Measurements from ENCODE around the gene SEMA5B.

SEMA5B gene

DNA sequence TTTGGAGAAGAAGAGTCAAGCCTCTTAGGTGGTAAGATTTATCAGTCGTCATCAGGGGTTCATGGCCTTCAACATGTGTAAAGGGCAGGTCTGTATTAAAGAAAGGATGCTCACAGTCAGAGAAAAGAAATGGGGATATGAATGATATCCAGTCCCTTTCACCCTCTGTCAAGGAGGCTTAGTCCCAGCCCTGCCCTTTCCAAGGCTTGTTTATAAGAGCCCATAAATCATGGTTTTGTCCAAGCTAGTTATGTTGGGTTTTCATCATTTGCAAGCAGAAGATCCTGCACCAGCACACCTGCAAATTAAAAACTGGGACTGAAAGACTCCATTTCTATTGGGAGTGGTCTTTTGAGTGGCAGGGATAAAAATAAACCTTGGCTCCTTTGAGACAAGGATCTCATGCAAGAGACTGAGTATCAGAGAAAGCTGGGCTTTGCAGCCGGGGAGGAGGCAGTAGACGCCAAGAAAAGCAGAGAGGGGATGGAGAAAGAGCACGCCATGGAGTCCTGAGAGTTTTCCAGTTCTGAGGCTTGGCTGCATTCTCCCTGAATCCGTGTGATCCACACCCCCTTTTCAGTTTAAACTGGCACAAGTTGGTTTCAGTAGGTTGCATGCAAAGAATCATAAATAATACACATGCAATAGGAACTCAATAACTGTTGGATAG is 26.7 kb upstream of the SEMA5B start:
- DNase-seq, result no peak

DNA sequence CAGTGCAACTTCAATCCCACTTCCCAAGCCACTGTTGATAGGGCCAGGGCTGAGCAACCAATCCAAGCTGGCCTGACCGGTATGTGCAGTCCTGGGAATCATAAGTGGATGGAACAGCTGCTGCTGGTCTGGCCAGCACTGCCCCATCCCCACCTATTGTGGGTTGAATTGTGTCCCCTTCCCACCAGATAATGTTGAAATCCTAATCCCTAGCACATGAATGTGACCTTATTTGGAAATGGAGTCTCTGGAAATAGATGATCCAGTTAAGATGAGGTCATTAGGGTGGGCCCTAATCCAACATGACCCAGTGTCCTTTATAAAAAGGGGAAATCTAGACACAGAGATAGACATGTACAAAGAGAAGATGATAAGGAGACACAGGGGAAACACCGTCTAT is 25.5 kb upstream of the SEMA5B start:
- DNase-seq, result no peak

DNA sequence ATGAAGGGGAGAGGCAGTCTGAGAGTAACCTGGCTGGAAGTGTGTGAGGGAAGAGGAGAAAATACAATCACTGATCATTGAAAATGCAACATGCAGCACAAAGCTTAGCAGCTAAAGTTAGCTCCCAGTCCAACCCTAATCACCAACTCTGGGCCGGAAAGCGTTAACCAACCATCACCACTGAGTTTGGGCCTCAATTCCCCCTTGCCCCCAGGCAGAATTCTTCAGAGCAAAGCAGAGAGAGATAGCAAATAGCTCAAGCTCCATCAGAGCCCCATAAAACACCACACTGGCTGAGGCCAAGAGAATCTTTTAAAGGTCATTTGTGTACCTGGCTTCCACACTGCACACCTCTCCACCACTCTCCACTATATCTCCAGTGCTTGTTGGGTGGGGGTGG is 23.1 kb upstream of the SEMA5B start:
- DNase-seq, result no peak

DNA sequence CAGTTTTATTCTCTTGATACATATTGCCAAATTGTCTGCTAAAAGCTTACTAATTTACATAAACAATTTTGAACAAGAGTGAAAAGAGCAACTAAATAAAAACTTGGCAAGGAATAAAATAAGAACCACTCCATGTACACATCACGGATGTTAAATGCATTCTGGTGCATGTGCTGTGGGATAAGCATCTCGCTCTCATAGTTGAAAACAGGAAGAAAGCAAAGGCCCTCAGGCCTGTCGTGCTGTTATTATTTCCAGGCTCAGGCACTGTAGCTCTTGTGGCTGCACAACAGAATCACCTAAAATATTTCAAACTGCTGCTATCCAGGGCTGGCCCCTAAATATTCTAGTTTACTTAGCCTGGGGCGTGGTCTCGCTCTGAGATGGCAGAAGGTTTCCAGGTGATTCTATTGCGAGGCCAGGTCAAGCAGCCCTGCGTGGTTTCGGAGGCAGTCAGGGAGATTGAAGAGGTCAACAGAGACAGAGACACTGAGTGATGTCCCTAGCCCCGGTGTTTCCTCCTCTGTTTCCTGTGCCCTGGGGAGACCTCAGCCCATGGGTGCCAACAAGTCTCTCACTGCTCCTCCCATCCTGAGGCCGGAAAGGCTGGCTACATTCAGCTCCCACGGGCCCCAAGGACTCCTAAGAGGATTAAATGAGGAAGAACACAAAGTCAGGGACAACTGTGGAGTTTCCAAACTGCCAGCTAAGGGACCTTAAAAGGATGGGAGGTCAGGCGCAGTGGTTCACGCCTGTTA is 21.1 kb upstream of the SEMA5B start:
- DNase-seq, result no peak

DNA sequence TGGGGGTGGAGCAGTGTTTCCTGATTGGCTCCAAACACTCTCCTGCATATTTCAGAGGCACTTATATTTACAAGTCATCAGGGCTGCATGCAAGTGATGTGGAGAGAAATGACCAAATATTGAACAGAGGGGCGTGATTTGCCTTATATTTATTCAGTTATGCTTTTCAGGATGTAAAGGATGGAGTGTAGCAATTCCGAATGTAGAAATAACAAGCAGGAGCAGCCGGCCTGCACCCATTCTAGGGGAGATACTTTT is 19.4 kb upstream of the SEMA5B start:
- no peak for DNase-seq

DNA sequence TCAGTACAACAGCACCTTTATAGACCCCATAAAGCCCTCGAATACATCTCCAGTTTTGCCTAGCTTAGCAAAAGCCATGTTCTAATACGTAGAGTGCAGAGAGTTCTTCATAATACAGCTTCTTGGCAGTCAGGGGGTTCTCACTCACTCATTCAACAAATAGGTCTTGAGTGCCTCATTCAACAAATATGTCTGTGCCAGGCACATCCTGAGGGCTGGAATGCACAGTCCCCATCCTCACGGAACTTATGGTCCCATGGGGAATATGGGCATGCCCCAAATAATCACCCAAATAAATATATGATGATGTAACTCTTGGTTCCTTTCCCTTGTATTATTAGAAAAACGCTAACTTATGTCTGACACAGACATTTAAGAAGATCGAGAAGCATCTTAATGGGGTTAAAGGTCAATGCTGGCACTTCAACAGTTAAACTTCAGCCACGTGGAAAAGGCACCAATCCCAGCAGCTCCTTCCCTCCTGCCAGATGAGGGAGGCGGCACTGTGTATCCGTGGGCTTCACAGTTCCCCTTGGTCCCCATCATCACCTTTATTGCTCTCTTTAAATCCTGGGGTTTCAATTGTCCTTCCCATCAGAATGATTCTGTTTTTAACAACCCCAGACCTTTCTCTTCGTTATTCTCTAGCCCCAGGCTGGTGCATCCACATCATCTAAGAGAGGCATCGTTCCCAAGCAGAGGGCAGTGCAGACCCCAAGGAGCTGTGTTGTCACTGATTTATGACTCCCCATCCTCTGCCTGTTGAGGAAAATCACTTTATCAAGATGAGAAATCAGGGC is 18.9 kb upstream of the SEMA5B start:
- no peak for DNase-seq

DNA sequence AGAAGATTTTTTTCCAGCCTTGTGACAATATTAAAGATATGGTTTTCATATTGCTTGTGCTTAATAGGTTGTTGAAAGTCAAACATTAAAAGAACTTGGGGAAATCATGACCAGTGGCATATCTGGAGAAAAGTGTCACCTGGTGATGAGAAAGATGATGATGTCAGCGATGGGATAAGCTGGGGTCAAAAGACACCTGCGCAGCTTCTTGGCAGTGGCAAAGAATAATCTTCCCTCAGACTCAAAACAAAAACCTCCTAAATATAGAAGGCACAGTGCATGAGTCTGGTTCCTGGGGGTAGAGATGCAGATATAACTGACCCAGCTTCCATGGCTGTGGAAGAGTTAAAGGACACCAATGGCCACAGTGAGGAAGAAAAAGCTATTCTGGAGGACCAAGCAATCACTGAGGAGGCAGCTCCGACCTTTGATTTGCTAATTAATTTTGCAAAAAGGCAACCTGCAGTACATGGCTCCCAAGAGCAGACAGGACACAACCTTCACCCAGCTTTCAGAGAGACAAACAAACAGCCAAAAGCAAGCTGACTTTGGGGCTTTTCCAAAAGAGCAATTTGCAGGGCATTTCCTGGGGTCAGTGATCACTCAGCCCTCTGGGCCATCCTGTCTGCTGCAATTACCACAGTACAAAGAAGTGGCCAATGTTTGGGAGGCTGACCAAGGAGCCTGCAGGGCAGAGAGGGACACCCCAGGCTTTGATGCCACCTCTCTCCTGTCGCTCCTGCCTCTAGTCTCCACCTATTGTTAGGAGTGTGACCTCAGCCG is 17.6 kb upstream of the SEMA5B start:
- no peak for DNase-seq

DNA sequence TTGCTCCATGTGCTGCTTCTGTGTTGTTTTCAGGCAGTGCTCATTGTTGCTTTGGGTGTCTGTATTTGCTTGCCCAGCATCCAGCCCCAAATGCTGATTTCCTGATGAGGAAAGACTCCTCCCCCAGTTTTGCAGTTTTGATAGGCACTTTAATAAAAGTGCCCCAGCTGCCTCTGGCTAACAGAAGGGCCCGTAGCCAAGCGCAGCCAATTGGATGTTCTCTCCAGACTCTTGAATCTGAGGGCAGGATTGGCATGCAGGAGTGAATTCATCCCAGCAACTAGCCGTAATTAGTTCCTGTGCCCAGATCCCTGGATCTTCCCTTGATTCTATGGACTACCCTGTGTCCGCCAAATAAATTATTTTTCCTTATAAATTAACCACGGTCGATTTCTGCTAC is 14.8 kb upstream of the SEMA5B start:
- DNase-seq, result no peak

DNA sequence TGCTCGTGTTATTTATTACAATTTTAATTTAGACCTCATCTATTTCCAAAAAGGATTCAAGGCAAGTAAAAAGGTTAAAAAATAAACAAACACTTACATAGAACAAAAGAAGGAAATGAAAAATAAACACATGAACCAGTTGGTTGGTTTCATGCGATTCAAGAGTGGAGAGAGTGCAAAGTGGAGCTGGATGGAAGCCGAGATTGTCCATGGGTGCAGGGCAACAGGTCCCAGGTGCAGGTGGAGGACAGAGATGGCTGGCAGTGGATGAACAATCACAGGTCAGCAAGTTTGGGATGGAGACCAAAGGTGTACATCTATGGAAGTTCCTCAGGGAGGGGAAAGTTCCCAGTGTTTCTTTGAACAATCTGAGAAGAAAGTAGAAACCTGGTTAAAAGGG is 11.6 kb upstream of the SEMA5B start:
- DNase-seq, result no peak

DNA sequence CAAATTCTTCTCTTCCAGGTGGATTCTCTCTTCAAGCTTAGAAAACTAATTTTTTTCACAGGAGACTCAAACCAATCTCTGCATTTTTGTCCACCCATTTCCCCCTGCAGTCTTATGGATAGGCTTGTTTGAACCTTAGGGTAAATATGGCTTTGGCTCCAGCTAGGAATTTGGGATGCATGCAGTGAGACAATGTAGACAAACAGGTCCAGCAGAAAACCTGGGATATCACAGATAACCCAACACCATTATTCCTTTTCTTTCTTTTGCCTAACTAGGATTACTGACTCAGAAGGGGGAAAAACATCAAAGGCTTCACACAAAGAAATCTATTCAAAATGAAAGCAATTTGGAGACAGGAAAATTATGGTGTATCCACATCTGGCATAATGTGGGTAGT is 11.2 kb upstream of the SEMA5B start:
- DNase-seq, result no peak

DNA sequence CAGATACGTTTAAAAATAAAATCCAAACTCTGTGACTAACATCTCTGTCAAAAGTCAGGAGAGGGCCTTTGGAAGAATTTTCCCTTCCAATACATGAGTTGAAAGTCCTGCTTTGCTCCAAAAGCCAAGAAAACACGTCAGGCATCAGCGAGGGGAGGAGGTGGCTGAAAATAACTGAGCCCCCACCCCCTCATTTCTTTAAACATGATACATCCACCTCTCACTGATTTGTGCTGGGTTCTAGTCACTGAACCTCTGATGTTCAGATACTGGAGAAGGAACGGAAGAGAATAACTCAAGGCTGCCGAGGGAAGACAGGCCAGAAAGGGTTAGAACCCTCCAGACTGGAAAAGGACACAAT is 9.4 kb upstream of the SEMA5B start:
- DNase-seq, result no peak

DNA sequence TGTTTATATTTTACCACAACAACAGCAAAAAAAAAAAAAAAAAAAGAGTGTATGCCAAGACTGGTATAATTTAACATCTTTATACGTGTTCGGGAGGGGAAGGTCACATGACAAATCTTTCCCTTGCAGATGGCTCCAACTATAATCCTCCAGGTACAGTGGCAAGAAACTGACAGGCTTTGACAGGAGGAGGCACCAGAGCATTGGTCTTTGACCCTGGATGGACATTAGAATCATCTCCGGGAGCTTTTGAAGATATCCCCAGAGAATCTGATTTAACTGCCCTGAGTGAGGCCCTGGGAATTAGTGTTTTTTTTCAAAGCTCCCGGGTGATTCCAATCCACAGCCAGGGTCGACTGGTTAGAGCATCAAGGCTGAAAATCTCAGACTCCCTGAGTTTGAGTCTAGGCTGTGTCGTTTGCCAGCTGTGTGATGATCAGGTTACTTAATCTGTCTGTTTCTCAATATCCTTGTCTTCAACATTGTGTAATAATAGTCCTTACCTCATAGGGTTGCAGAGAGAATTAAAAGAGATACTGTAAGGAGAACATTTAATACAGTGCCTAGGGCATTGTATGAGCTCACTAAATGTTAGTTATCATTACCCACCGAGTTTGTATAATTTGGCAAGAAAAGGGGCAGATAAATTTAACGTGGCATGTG is 8.9 kb upstream of the SEMA5B start:
- no peak for DNase-seq

DNA sequence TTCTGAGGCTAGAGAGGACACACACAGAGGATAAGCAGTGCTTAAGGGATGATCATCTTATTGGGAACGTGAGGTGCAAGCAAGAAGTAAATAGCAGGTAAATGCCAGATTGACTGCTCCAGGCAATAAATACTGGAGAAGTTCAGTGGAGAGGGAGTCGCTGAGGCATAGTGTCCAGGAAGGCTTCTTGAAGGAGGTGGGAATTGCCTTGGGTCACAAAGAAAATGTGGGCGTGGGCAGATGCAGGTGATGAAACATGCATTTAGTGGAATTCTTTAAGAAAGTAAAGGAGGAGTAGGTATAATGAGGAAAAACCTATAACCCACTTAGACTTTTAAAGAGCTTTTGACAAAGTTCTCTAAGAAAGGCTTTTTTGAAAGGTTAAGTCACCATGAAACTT is 7.4 kb upstream of the SEMA5B start:
- no peak for DNase-seq

DNA sequence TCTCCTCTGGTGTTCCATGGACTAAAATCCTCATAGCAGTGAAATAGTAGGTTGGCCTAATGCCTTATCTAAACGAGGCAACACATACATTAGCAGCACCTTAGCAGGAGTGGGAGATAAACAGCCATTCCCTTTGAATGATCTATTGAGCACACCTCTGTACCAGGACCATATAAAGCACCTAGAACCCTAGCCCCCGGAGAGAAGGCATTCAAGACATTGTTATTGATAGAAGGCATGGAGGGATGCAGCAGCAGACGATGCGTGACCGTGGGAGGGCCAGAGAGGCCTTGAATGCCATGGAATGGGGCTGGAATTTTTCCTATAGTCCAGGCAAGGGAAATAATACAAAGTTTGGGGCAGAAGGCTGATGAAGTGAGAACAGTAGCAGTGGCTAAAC is 6.6 kb upstream of the SEMA5B start:
- no peak for DNase-seq

DNA sequence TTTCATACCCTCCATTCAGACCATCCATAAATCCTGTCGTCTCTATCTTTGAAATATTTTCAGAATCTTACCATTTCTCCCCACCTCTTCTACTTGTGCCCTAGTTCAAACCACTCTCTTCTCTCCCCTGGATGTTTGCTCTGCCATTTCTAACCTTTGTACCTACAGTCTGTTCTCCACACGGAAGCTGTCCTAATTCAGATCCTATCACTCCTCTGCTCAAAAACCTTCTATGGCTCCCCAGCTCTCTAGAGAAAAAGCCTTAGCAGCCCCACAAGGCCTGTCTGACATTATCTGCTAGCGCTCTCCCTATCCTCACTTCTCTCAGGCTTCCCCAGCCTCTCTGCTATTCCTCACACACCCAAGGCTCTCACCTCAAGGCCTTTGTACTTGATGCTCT is 4.5 kb upstream of the SEMA5B start:
- no peak for DNase-seq

DNA sequence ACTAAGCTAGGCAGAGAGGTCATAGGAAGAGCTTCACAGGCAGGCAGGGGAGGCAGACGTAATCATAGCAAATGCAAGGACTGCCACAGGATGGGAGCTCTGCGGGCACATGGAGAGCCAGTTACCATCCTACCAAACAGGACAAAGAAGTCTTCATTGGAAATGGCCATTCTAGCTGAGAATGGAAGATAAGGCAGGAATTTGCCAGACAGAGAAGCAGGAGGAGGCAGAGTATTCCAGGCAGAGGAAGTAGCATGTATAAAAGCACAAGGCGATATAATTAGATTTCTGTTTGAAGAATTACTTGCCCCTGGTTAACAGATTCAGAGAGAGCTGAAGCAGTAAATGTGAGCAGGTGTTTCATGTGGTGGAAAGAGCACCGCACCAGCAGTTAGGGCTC is 3.5 kb upstream of the SEMA5B start:
- DNase-seq, result no peak

DNA sequence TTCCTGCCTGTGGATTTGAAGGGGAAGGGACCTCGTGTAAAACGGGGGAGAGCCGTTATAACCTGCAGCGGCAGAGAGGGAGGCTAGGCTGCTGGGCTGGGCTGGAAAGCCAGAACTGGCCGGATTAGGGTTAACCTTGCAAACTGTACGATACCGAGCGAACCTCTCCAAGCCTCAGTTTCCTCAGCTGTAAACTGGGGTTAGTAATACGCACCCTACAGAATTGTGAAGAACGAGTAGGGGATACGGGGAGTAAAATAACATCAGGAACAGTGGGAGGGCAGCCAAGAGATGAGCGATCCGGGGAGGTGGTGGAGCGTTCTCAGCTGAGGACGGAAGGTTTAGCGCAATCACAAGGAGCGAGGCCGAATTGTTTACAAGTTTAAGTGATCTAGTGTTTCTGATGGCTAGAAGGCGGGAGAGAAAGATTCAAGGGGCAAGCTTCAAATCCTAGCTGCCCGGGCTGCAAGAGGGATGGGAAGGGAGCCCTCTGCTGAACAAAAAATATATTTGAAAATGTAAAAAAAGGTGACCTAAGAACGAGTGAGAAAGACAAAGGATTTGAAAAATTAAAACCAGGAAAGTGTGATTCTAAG is 768 bp upstream of the SEMA5B start:
- DNase-seq, result peak; percentile 52

DNA sequence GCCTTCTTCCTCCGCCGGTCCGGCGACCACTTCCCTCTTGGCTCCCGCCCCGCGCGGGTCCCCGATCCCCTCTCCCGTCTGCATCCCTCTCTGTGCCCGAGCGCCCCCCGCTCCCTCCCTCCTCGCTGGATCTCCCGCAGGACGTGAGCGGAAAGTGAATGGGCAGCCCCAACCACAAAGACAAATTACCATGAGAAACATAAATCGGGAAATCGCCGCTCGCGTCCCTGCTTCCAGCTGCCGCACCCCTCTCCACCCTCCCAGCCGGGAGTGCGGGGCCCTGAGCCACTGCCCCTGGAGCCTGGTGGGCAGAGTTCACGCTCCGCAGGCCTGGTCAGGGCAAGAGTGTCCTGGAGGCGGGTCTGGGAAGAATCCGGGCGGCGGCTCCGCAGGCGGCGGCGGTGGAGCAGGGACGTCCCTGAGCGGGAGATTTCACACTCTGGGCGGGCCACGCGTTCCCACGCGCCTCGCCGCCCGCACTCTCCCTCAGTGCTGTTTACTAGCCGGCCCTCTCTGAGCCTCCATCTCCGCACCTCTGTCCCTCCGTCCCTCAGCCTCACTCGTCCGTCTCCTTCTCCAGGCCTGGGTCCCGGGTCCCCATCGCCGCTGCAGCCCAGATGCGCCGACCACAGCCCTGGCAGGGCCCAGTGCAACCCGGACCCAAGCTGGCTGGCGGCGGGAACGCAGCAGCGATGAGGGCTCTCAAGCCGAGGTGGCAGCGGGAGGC is 835 bp downstream of the SEMA5B start:
- no peak for DNase-seq

DNA sequence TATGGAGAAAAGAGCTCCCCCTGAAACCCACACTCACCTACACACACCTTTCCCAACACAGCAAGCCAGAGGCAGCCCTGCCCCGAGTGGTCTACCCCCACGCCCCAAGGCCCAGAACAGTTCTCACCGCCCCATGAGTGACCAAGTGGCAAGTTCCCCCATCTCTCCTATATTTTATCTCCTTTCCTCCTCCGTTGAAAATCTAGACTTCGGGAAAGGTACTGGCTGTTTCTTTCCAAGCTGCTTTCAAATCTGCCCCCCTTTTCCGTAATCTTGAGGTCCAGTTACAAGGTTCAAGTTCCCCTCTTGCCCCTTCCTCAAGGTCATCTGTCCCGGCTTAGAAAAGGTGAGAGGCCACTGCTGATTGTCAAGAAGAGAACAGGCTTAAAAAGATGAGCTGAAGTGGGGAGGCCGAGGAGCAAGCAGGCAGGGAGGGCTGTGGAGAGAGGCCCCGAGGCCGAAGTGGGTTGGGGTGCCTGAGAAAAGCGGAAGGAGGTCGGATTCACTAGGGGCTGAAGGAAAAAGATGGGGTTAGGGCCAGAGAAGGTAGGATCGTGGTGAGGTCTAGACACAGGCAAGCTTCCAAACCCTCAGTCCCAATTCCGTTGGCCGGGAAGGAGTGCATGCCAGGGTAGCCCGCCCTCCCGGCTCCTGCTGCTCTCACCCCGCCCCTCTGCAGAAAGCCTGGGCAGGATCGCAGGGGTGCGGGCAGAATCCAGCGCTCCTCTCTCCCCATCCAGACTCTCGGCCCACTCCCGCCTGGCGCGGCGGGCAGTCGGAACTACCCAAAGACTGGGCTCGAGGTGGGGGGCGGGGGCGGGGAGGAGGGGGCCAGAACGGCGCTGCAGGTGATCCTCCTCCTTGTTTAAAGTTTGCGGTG is 1.7 kb downstream of the SEMA5B start:
- no peak for DNase-seq

DNA sequence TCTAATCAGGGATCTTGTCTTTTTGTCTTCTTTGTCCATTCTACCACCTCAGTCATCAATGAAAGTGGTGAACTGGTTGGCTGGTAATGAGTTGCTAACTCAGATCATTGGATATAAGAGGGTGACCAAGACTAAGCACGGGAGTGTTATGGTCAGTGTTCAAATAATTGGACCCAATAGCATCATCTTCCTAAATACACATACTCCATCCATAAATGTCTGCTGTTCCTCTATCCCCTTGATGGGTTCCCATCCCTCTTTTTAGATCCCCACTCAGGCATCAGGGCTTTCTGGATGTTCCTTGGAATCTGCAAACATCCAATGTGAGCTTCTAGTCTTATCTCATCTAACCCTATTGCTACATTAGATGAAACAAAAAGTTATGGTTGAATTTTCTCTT is 3.5 kb downstream of the SEMA5B start:
- no peak for DNase-seq

DNA sequence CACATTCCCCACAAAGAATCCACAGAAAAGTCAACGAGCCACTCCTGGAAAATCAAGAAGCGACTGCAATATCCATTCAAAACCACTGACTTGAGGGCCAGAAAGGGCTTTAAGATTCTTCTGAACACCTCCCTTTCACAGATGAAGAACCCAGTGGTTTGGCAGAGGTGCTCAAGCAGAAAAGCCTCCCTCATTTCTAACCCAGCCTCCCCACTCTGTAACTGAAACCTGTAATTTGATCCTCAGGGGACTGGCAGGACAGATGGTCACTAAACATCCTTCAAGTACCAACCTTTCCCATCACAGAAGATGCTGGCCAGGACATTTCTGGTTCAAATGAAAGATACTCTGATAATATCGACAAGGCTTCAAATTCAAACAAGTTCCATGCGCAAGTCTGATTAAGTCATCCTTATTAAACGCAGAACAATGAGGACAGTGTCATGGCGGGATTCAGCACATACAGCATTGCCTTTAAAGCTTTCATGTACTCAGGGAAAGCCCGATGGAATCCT is 5.5 kb downstream of the SEMA5B start:
- DNase-seq, result no peak
